HUDEP-2 (cell line): ENCODE data around the gene ADAMTS2.
"Not testable (repeated sequence)": the region's sequence is repeated elsewhere in the genome, so short reads cannot be mapped to it uniquely, and the experiment has no call there.

Source experiments
- DNase-seq, 76 experiments: peaks; one replicate each; lab custom pipeline; 2025; ENCODE audit not compliant: unreplicated experiment in 76 of 76; lab: John Stamatoyannopoulos, UW

The ADAMTS2 gene

GRCh38 chr5:179327021-179327735 lies 18.1 kb downstream of the ADAMTS2 start:
- DNase-seq = no peak

- no peak for DNase-seq
Measured at GRCh38 chr5:179326122-179326927, 18.9 kb downstream of the ADAMTS2 start.

GRCh38 chr5:179325296-179326031 lies 19.8 kb downstream of the ADAMTS2 start:
- no peak for DNase-seq

GRCh38 chr5:179324760-179325295 lies 20.4 kb downstream of the ADAMTS2 start:
- DNase-seq = no peak

- not testable (repeated sequence) for DNase-seq
Measured at GRCh38 chr5:179324316-179324715, 20.9 kb downstream of the ADAMTS2 start.

GRCh38 chr5:179323026-179323870 lies 22.0 kb downstream of the ADAMTS2 start:
- DNase-seq = no peak

- DNase-seq = no peak
Measured at GRCh38 chr5:179322071-179323025, 22.9 kb downstream of the ADAMTS2 start.

- DNase-seq = no peak
Measured at GRCh38 chr5:179321206-179321987, 23.9 kb downstream of the ADAMTS2 start.

- DNase-seq = no peak
Measured at GRCh38 chr5:179319741-179320281, 25.4 kb downstream of the ADAMTS2 start.

GRCh38 chr5:179319123-179319522 lies 26.1 kb downstream of the ADAMTS2 start:
- no peak for DNase-seq

- no peak for DNase-seq
Measured at GRCh38 chr5:179318221-179318955, 26.9 kb downstream of the ADAMTS2 start.

- no peak for DNase-seq
Measured at GRCh38 chr5:179317411-179318220, 27.6 kb downstream of the ADAMTS2 start.

- DNase-seq = no peak
Measured at GRCh38 chr5:179316982-179317381, 28.3 kb downstream of the ADAMTS2 start.

- no peak for DNase-seq
Measured at GRCh38 chr5:179316111-179316551, 29.1 kb downstream of the ADAMTS2 start.

GRCh38 chr5:179315356-179315890 lies 29.8 kb downstream of the ADAMTS2 start:
- DNase-seq = no peak
